ENCODE data around the gene COL3A1.

DNA sequence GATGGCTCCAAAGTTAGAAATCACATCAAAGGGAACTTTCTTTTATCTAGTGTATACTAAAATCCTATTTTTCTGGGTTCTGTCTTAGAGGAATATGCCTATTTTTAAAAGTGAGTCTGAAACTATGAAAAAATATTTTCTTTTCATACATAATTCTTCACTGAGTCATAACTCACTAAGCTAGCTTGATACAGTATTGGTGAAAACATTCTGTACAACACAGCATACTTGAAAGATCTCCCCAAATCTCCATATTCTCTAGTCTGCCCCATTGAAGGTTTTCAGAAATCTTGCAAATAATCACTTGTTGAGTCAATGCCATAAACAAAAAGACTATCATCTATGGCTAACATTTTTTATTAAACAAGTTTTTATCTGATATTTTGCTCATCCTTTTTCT, 44.5 kb downstream of the COL3A1 start:
- TF ChIP-seq, protein P1, sequence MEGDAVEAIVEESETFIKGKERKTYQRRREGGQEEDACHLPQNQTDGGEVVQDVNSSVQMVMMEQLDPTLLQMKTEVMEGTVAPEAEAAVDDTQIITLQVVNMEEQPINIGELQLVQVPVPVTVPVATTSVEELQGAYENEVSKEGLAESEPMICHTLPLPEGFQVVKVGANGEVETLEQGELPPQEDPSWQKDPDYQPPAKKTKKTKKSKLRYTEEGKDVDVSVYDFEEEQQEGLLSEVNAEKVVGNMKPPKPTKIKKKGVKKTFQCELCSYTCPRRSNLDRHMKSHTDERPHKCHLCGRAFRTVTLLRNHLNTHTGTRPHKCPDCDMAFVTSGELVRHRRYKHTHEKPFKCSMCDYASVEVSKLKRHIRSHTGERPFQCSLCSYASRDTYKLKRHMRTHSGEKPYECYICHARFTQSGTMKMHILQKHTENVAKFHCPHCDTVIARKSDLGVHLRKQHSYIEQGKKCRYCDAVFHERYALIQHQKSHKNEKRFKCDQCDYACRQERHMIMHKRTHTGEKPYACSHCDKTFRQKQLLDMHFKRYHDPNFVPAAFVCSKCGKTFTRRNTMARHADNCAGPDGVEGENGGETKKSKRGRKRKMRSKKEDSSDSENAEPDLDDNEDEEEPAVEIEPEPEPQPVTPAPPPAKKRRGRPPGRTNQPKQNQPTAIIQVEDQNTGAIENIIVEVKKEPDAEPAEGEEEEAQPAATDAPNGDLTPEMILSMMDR (IDR thresholded peaks at IDR 0.05; ENCODE audit: borderline replicate concordance, extremely low read depth, low read length, poor library complexity, severe bottlenecking), result no peak
- TF ChIP-seq EZH2 (IDR thresholded peaks at IDR 0.05; ENCODE audit: borderline replicate concordance, low read depth, low read length, severe bottlenecking), result no peak

All from DND-41 (cell line).